Measurements from ENCODE around the gene STX2.

STX2 gene

DNA sequence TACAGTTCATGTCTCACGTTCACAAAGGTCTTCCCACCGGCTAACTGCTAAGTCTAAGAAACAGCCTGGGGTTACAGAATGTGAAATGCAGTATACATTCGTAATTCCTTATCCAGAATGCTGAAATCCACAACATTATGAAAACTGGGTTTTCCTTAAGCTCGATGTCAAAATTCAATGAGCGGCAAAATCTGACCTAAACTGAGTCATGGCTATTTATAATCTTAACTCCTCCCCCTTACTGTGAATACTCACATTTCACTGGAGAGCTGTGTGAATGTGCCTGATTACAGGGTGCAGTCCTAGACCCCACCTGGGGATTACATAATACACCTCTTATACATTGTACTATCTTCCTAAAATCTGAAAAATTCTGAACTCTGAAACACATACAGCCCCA is 35.3 kb downstream of the STX2 start:
- no peak overlapping the region for H2BK120ac ChIP-seq (ENCODE audit: low read depth, low read length)
- no peak overlapping the region for H2BK15ac ChIP-seq (ENCODE audit: low read length)
- no peak for DNase-seq (ENCODE audit: low spot score)
- no peak overlapping the region for H3K4me2 ChIP-seq (ENCODE audit: insufficient read depth, low read length, poor library complexity, severe bottlenecking)
- no peak overlapping the region for H2BK12ac ChIP-seq (ENCODE audit: low read length)
- no peak overlapping the region for H2BK5ac ChIP-seq (ENCODE audit: low read length)
- H3K79me1 ChIP-seq (ENCODE audit: low read depth, low read length) = no peaks in the 10 kb centered on the region
- peaks cover 16 to 97% of the 10 kb centered on the region in 2 donors for H3K36me3 ChIP-seq (replicated peaks in 1 of 2; ENCODE audit: control insufficient read depth in 2 of 2, insufficient read depth in 2 of 2, low read length in 2 of 2)
- no peak overlapping the region for H3K23ac ChIP-seq (ENCODE audit: low read depth, low read length, poor library complexity)
- H3K18ac ChIP-seq (ENCODE audit: low read length) = no peak overlapping the region
- no peak overlapping the region for H4K91ac ChIP-seq (ENCODE audit: low read depth, low read length, poor library complexity)
- H2AK5ac ChIP-seq (ENCODE audit: low read depth, low read length) = no peak overlapping the region
- no peak overlapping the region for H3K4me3 ChIP-seq (ENCODE audit: low read length in 2 of 2)
- H3K4me1 ChIP-seq (ENCODE audit: control insufficient read depth in 2 of 2, insufficient read depth in 1 of 2, low read depth in 1 of 2, low read length in 2 of 2) = no peaks in the 10 kb centered on the region
- no peak overlapping the region for H3K27ac ChIP-seq (replicated peaks; ENCODE audit: low read length)
- no peaks in the 10 kb centered on the region for H3K9me3 ChIP-seq (replicated peaks in 1 of 2; ENCODE audit: control insufficient read depth in 2 of 2, insufficient read depth in 1 of 2, low read depth in 1 of 2, low read length in 2 of 2)
- no peak overlapping the region for H3K9ac ChIP-seq (ENCODE audit: low read depth, low read length, poor library complexity)
- WGBS, 2 donors (ENCODE audit: extremely low coverage in 2 of 2, insufficient read length in 2 of 2, insufficient replicate concordance in 1 of 2) = no CpG with 5 or more reads among the region's 5 CpGs
- H4K8ac ChIP-seq (ENCODE audit: low read depth, low read length) = no peak overlapping the region
- H3K14ac ChIP-seq (ENCODE audit: low read length) = no peak overlapping the region
- no peak overlapping the region for H3K4ac ChIP-seq (ENCODE audit: low read length)
- no peak overlapping the region for H2AFZ ChIP-seq (ENCODE audit: low read length)
- H3K27me3 ChIP-seq (ENCODE audit: control insufficient read depth in 3 of 3, insufficient read depth in 3 of 3, low read depth in 1 of 3, low read length in 3 of 3) = no peaks in the 10 kb centered on the region

DNA sequence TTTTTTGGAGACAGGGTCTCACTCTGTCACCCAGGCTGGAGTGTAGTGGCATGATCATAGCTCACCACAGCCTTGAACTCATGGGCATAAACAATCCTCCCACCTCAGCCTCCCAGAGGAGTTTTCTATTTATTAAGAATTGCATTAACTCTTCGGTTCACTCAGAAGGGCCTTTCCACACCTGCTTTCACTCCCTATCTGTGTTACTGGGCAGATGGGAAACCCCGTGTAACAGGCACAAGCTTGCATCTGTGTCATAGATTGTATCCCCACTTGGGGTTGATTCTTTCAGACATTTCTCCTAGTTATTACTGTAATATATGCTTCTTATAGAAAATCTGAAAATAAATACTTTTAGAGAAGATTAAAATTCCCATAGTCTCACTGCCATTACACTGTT is 38.7 kb downstream of the STX2 start:
- no peak overlapping the region for H3K23ac ChIP-seq (ENCODE audit: low read depth, low read length, poor library complexity)
- DNase-seq (ENCODE audit: low spot score) = no peak
- no peak overlapping the region for H2BK15ac ChIP-seq (ENCODE audit: low read length)
- no peak overlapping the region for H2AFZ ChIP-seq (ENCODE audit: low read length)
- no peak overlapping the region for H3K9ac ChIP-seq (ENCODE audit: low read depth, low read length, poor library complexity)
- H3K18ac ChIP-seq (ENCODE audit: low read length) = no peak overlapping the region
- H3K36me3 ChIP-seq (replicated peaks in 1 of 2; ENCODE audit: control insufficient read depth in 2 of 2, insufficient read depth in 2 of 2, low read length in 2 of 2) = peaks cover 13 to 93% of the 10 kb centered on the region in 2 donors
- H3K14ac ChIP-seq (ENCODE audit: low read length) = no peak overlapping the region
- H3K4me2 ChIP-seq (ENCODE audit: insufficient read depth, low read length, poor library complexity, severe bottlenecking) = no peak overlapping the region
- no peak overlapping the region for H4K8ac ChIP-seq (ENCODE audit: low read depth, low read length)
- H3K79me1 ChIP-seq (ENCODE audit: low read depth, low read length) = no peaks in the 10 kb centered on the region
- no peak overlapping the region for H3K27ac ChIP-seq (replicated peaks; ENCODE audit: low read length)
- no peak overlapping the region for H2AK5ac ChIP-seq (ENCODE audit: low read depth, low read length)
- no peak overlapping the region for H2BK5ac ChIP-seq (ENCODE audit: low read length)
- no peak overlapping the region for H2BK120ac ChIP-seq (ENCODE audit: low read depth, low read length)
- H2BK12ac ChIP-seq (ENCODE audit: low read length) = no peak overlapping the region
- no peak overlapping the region for H3K4me3 ChIP-seq (ENCODE audit: low read length in 2 of 2)
- no peaks in the 10 kb centered on the region for H3K27me3 ChIP-seq (ENCODE audit: control insufficient read depth in 3 of 3, insufficient read depth in 3 of 3, low read depth in 1 of 3, low read length in 3 of 3)
- no CpG with 5 or more reads among the region's 2 CpGs for WGBS, 2 donors (ENCODE audit: extremely low coverage in 2 of 2, insufficient read length in 2 of 2, insufficient replicate concordance in 1 of 2)
- H3K4ac ChIP-seq (ENCODE audit: low read length) = no peak overlapping the region
- H3K4me1 ChIP-seq (ENCODE audit: control insufficient read depth in 2 of 2, insufficient read depth in 1 of 2, low read depth in 1 of 2, low read length in 2 of 2) = no peaks in the 10 kb centered on the region
- H4K91ac ChIP-seq (ENCODE audit: low read depth, low read length, poor library complexity) = no peak overlapping the region
- H3K9me3 ChIP-seq (replicated peaks in 1 of 2; ENCODE audit: control insufficient read depth in 2 of 2, insufficient read depth in 1 of 2, low read depth in 1 of 2, low read length in 2 of 2) = no peaks in the 10 kb centered on the region

DNA sequence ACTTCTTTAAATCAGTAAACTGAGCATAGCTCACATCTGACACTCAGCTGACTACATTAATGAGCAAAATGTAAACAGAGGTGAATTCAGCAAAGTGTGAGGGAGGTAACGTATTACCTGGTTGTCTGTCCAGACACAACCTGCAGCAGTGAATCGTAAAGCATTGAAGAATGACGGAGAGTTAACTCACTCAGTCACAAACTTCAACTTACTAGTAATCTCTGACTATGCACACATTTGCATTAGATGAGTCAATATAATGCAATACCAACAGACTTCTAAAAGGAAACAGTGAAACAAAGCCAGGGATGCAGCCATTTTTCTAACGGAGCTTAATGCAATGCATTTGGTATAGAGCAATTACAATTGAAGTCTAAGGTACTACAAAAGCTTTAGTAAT is 40.0 kb downstream of the STX2 start:
- Histone ChIP-seq H4K91ac (ENCODE audit: low read depth, low read length, poor library complexity) (no peak overlapping the region), H2BK15ac (ENCODE audit: low read length) (no peak overlapping the region), H3K14ac (ENCODE audit: low read length) (no peak overlapping the region), H2AFZ (ENCODE audit: low read length) (no peak overlapping the region), H2BK5ac (ENCODE audit: low read length) (no peak overlapping the region), H3K9ac (ENCODE audit: low read depth, low read length, poor library complexity) (no peak overlapping the region), H3K4ac (ENCODE audit: low read length) (no peak overlapping the region), H3K27ac (replicated peaks; ENCODE audit: low read length) (no peak overlapping the region), H3K79me1 (ENCODE audit: low read depth, low read length) (no peaks in the 10 kb centered on the region), H3K18ac (ENCODE audit: low read length) (no peak overlapping the region), H3K23ac (ENCODE audit: low read depth, low read length, poor library complexity) (no peak overlapping the region), H3K4me1 (ENCODE audit: control insufficient read depth in 2 of 2, insufficient read depth in 1 of 2, low read depth in 1 of 2, low read length in 2 of 2) (no peaks in the 10 kb centered on the region), H3K27me3 (ENCODE audit: control insufficient read depth in 3 of 3, insufficient read depth in 3 of 3, low read depth in 1 of 3, low read length in 3 of 3) (no peaks in the 10 kb centered on the region), H2AK5ac (ENCODE audit: low read depth, low read length) (no peak overlapping the region), H3K4me2 (ENCODE audit: insufficient read depth, low read length, poor library complexity, severe bottlenecking) (no peak overlapping the region), H2BK120ac (ENCODE audit: low read depth, low read length) (no peak overlapping the region), H4K8ac (ENCODE audit: low read depth, low read length) (no peak overlapping the region), H3K4me3 (ENCODE audit: low read length in 2 of 2) (no peak overlapping the region), H3K9me3 (replicated peaks in 1 of 2; ENCODE audit: control insufficient read depth in 2 of 2, insufficient read depth in 1 of 2, low read depth in 1 of 2, low read length in 2 of 2) (no peaks in the 10 kb centered on the region), H3K36me3 (replicated peaks in 1 of 2; ENCODE audit: control insufficient read depth in 2 of 2, insufficient read depth in 2 of 2, low read length in 2 of 2) (peaks cover 11 to 93% of the 10 kb centered on the region in 2 donors), H2BK12ac (ENCODE audit: low read length) (no peak overlapping the region)
- WGBS, 2 donors (ENCODE audit: extremely low coverage in 2 of 2, insufficient read length in 2 of 2, insufficient replicate concordance in 1 of 2) = no CpG with 5 or more reads among the region's 4 CpGs
- DNase-seq (ENCODE audit: low spot score) = no peak

DNA sequence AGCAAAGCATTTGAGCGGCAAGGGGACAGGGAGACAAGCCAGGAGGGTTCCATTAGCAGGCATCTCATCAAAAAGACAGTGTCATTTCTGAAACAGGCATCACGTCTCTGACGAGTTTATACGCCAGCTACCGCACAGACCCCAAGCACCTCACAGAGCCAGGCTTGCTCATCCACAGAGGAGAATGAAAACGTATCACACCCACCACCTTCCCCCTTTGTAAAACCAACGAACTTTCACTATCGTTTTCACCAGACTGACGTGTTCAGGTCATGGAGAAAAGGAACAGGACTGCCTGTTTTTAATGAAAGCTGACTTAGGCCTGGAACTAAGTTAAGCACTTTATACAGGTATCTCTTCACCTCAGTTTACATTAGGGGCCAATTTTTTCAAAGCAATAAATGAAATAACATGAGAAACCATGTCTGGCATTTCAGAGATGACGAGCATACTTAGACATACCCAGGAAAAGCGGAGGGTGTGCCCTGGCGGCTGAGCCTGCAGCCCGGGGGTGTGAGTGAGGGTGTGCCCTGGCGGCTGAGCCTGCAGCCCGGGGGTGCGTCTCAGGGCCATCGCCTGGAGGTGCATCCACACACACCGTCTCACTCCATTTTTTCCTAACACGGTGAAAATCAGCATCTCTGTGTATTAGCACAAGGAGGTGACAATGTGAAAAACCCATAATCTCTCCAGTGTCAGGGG is 41.9 kb downstream of the STX2 start:
- Histone ChIP-seq H2AK5ac (ENCODE audit: low read depth, low read length) (no peak overlapping the region), H3K18ac (ENCODE audit: low read length) (no peak overlapping the region), H4K8ac (ENCODE audit: low read depth, low read length) (no peak overlapping the region), H3K9ac (ENCODE audit: low read depth, low read length, poor library complexity) (no peak overlapping the region), H2BK120ac (ENCODE audit: low read depth, low read length) (no peak overlapping the region), H3K23ac (ENCODE audit: low read depth, low read length, poor library complexity) (no peak overlapping the region), H2BK12ac (ENCODE audit: low read length) (no peak overlapping the region), H3K9me3 (replicated peaks in 1 of 2; ENCODE audit: control insufficient read depth in 2 of 2, insufficient read depth in 1 of 2, low read depth in 1 of 2, low read length in 2 of 2) (no peaks in the 10 kb centered on the region), H2BK5ac (ENCODE audit: low read length) (no peak overlapping the region), H3K36me3 (replicated peaks in 1 of 2; ENCODE audit: control insufficient read depth in 2 of 2, insufficient read depth in 2 of 2, low read length in 2 of 2) (peaks cover 9 to 81% of the 10 kb centered on the region in 2 donors), H3K27ac (replicated peaks; ENCODE audit: low read length) (no peak overlapping the region), H3K27me3 (ENCODE audit: control insufficient read depth in 3 of 3, insufficient read depth in 3 of 3, low read depth in 1 of 3, low read length in 3 of 3) (no peaks in the 10 kb centered on the region), H3K4me2 (ENCODE audit: insufficient read depth, low read length, poor library complexity, severe bottlenecking) (no peak overlapping the region), H3K79me1 (ENCODE audit: low read depth, low read length) (no peaks in the 10 kb centered on the region), H3K14ac (ENCODE audit: low read length) (no peak overlapping the region), H2BK15ac (ENCODE audit: low read length) (no peak overlapping the region), H3K4me3 (ENCODE audit: low read length in 2 of 2) (no peak overlapping the region), H3K4ac (ENCODE audit: low read length) (no peak overlapping the region), H3K4me1 (ENCODE audit: control insufficient read depth in 2 of 2, insufficient read depth in 1 of 2, low read depth in 1 of 2, low read length in 2 of 2) (no peaks in the 10 kb centered on the region), H2AFZ (ENCODE audit: low read length) (no peak overlapping the region), H4K91ac (ENCODE audit: low read depth, low read length, poor library complexity) (no peak overlapping the region)
- no peak for DNase-seq (ENCODE audit: low spot score)
- WGBS, 2 donors (ENCODE audit: extremely low coverage in 2 of 2, insufficient read length in 2 of 2, insufficient replicate concordance in 1 of 2) = no CpG with 5 or more reads among the region's 19 CpGs
